ACHN (cell line): ENCODE data around the gene POU5F2.
A peak's percentile ranks its signal among the peaks of the same experiment; 100 is the strongest.

ENCODE experiments used
- DNase-seq: peaks from one replicate; pipeline ENCODE4 v3.0.0-alpha.2; 2015
- in situ Hi-C: cut with HindIII; loops from 2 replicates; pipeline ENCODE4 v1.10.0; 2017; ENCODE audit warnings: low sequenced_read_pairs, low pct_ligation_motif_present, low pct_unique_long_range_greater_than_20kb

The POU5F2 gene

GRCh38 chr5:93741136-93741811, at the start of gene POU5F2:
Gene POU5F2, minus strand, starts transcription at chr5:93741600. Its CDS starts 37 bp downstream, at chr5:93741563.
- DNase-seq = no peak
- in situ Hi-C loops = no loop called here

DNA sequence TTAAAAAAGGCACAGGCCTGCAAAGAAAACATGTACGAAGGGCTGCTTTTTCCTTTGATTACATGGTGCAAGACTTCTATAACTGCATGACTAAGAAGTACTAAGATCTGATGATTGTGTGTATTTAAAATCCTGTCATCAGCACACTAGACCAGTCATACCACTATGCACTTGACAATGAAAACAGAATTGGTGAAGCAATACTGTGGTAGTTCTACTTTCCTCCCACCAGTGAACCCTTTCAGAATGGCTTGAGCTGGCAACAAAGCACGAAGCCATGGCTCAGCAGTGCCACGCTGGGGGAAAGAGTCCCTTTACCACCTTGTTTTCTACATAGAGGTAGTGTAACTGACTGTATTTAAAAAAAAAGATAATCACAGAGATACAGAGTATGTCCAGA, 49.0 kb upstream of the POU5F2 start:
- in situ Hi-C loops = no loop called here
- no peak for DNase-seq

GRCh38 chr5:93789173-93790067, 48.0 kb upstream of the POU5F2 start:
- peak; percentile 43 for DNase-seq
- in situ Hi-C loops = no loop called here

- in situ Hi-C loops = no loop called here
Observed at GRCh38 chr5:93787598-93787997, 46.2 kb upstream of the POU5F2 start.

DNA sequence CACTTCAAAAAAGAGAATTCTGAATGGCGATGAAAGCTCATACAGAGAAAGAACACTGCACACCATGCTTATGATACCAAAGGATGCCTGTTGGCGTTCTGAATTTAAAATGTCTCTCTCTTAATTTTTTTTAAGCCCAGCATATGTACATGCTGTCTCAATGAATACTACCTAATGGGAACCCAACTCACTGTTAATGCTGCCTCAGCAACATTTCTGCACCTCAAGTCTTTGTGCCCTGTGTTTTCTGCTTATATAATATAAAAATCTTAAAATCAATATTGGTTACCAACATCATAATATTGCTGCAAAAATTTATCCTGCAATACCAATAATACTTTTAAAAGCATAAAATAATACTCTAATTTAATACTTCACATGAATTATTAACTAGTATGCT, 44.1 kb upstream of the POU5F2 start:
- in situ Hi-C loops = no loop called here
- DNase-seq = no peak

More at GRCh38 chr5:93787598-93787997, 46.2 kb upstream of the POU5F2 start:
- DNase-seq = no peak

DNA sequence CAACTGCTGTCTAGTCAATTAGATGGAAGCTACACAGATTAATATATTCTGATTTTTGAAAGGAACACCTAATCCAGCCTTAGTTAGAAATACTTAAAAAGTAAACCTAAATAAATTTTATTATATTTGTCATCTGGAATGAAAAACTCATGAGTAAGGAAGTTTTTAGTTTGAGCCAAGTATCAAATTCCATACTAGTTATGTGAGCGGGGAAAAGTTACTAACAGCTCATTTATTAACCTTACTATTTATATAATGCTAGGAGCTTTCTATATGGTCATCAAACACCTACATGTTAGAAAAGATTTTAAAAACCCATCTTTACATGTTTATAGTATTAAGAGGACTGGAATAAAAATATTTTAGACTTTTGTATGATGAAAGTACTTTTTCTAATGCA, 41.6 kb upstream of the POU5F2 start:
- no peak for DNase-seq
- in situ Hi-C loops = no loop called here

- in situ Hi-C loops = no loop called here
- no peak for DNase-seq
Observed at GRCh38 chr5:93777620-93778019, 36.2 kb upstream of the POU5F2 start.

DNA sequence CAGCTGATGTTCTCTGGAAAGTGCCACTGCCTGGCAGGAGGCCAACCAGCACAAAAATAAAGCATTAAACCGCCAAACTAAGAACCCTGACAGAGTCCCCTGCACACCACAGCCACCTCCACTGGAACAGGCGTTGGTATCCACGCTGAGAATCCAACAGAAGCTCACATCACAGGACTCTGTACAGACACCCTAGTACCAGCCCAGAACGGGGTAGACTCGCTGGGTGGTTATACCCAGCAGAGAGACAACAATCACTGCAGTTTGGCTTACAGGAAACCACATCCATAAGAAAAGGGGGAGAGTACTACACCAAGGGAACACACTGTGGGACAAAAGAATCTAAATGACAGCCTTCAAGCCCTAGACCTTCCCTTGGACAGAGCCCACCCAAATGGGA, 15.0 kb upstream of the POU5F2 start:
- in situ Hi-C loops = no loop called here
- no peak for DNase-seq

- in situ Hi-C loops = no loop called here
- no peak for DNase-seq
Observed at GRCh38 chr5:93755716-93756115, 14.3 kb upstream of the POU5F2 start.

DNA sequence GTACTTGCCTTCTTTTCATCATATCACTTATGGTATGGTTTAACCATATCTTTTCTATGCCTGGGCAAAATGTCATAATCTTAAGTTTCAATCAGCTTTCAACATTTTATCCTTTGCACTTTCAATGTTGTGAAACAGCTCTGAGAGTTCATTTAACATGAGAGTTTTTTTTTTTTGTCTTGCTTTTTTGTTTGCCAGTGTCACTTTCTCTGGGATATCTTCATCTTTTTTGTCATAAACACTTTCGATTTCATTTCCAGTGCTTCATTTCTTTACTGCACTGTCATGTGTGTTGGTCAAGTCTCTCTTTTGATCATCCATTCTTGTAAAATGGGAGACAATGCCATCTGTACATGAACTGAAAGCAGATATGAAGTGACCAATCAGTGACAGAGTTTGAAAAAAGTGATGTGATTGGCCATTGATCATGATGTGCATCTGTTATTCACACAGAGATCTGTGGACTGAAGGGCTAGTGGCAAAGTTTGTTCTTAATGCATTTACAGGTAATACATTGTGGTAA, 7.5 kb upstream of the POU5F2 start:
- no peak for DNase-seq
- in situ Hi-C loops = no loop called here

DNA sequence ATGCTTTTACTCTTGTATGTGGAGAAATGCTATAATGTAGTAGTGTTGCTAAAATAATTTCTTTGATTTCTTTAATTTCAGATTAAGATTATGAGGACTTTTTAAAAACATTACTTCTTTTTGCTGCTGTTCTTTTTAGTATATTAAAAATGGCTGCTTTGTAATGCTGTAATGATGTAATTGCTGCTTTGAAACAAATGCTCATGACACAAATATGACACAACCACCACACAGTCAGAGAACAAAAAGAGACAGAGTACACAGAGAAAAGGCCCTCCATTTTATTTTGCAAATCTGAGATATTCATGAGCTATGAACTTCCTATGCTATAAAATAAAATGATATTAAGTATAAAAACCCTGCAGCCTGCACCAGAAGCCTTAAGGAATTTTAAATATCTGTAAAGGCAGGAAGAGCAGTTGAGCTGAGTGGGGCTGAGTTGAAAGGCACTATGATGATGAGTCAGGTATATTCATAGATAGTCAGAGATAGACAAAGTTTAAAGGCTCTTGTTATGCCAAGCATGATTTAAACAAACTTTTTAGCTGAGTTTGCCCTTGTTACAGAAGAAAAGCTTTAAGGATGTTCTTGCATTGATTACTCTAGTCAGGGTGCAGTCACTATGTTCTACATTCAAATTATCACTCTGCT, 5.1 kb upstream of the POU5F2 start:
- no peak for DNase-seq
- in situ Hi-C loops = no loop called here

- DNase-seq = no peak
- in situ Hi-C loops = no loop called here
Observed at GRCh38 chr5:93736284-93736683, 5.1 kb downstream of the POU5F2 start.

GRCh38 chr5:93735378-93735777, 6.0 kb downstream of the POU5F2 start:
- in situ Hi-C loops = no loop called here
- no peak for DNase-seq

GRCh38 chr5:93731987-93732386, 9.4 kb downstream of the POU5F2 start:
- no peak for DNase-seq

GRCh38 chr5:93726595-93726994, 14.8 kb downstream of the POU5F2 start:
- no peak for DNase-seq
- in situ Hi-C loops = no loop called here

More at GRCh38 chr5:93731987-93732386, 9.4 kb downstream of the POU5F2 start:
- in situ Hi-C loops = no loop called here

GRCh38 chr5:93724791-93725190, 16.6 kb downstream of the POU5F2 start:
- no peak for DNase-seq
- in situ Hi-C loops = no loop called here

DNA sequence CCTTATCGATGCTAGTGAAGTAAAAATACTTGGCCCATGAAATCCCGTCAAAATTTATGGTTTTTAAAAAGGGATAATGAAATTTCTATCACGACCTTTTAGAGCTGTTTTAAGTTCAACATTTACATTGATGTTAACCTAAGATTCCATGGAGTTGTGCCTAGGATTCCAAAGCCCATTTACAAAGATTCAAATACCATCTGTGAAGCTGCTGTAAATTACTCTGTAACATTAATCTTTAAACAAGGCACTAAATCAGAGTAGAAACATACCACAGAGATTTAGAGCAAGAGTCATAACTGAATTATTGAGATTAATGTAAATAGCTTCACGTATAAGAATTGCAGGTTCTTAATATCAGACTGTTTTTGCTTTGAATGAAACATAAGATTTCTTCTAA, 17.7 kb downstream of the POU5F2 start:
- in situ Hi-C loops = no loop called here

DNA sequence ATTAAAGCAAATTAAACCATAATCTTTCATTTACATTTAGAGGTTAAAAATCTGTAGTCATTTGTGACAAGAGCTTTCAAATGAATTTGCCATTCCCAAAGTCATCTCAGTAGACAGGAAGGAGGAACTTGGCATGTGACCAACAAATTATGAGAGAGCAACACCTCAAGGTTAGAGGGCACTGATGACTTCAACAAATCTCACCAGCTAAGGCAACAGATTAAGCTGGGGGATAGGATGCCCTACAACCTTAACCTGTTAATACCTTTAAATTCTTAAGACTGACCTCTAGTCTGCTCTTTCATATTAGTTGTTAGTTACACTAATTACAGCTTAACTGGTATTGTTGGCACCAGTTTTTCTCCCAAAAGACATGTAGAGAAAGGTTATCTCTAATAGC, 18.4 kb downstream of the POU5F2 start:
- DNase-seq = no peak
- in situ Hi-C loops = no loop called here

More for the DNA sequence above, 17.7 kb downstream of the POU5F2 start:
- DNase-seq = no peak

DNA sequence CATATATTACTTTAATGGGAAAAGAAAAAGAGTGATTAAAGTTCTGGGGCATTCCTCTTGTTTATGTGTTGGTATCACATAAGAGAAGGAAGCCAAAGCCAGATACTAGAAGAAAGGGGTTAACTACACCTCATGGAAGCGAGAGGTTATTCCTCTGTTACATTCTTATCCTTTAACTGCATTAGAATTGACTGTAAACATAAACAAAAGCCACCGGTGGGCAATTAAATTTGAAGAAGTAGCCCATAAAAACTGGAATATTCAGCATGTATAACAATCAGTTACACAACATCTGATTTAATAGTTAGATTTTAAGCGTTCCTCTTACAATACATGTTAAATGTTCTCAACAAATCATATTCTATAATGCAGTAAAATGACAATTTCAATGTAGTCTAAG, 18.8 kb downstream of the POU5F2 start:
- in situ Hi-C loops = no loop called here
- no peak for DNase-seq
